Endothelial cell of umbilical vein (primary cell): ENCODE data around the gene PTTG2. TPM values are rescaled to one million over a fixed set of nuclear protein-coding genes. Genes with fewer than 3 reads are reported as not detected.

Experiments used
- BruUV-seq: library from RNA; stranded (reverse); fragments of 400-500 nt; replicated peaks from 2 replicates; lab custom pipeline; 2021; lab: Mats Ljungman, UMichigan
- CTCF ChIA-PET: fragments of 300-600, 350-600 bp; sonication (Branson Sonifier 250); formaldehyde crosslinking; loops from one replicate; lab custom pipeline; 2021; ENCODE audit warnings: antibody characterized with exemption, inconsistent platforms; lab: Charles Lee
- POLR2A ChIA-PET: fragments of 300-600, 350-600 bp; sonication (Branson Sonifier 250); formaldehyde crosslinking; loops from one replicate; lab custom pipeline; 2021; ENCODE audit warnings: antibody characterized with exemption, inconsistent platforms; lab: Charles Lee
- DNase-seq: peaks from one replicate; pipeline ENCODE4 v3.0.0-alpha.2; 2011; ENCODE audit warnings: low read depth, low spot score
- FAIRE-seq: peaks from 2 replicates; lab custom pipeline; 2011; peaks lifted over from hg19 to GRCh38; lab: Jason Lieb, UNC
- H2AFZ ChIP-seq: 2 replicates; pipeline ENCODE4 v1.6.0; 2012; ENCODE audit warnings: low read depth, low read length, control low read depth, inconsistent platforms
- H3K27ac ChIP-seq: 2 replicates; pipeline ENCODE4 v1.5.1; 2011; ENCODE audit warnings: low read depth, mild to moderate bottlenecking, control low read depth, low read length, moderate library complexity; ENCODE audit not compliant: insufficient read depth
- H3K27me3 ChIP-seq, 2 experiments: 2 replicates each; pipeline versions ENCODE4 v1.6.0 to v1.6.1; 2011; ENCODE audit warnings: low read length in 2 of 2, mixed read lengths in 1 of 2; ENCODE audit not compliant: control insufficient read depth in 2 of 2, insufficient read depth in 2 of 2
- H3K36me3 ChIP-seq, 2 experiments: 2 replicates in 1 of 2; 3 replicates in 1 of 2; pipeline ENCODE4 v1.5.1; 2011; ENCODE audit warnings: low read length in 2 of 2, mild to moderate bottlenecking in 1 of 2, moderate library complexity in 1 of 2; ENCODE audit not compliant: control insufficient read depth in 2 of 2, insufficient read depth in 2 of 2; ENCODE audit errors: extremely low read depth in 1 of 2
- H3K4me1 ChIP-seq: 3 replicates; pipeline ENCODE4 v1.5.1; 2011; ENCODE audit warnings: mild to moderate bottlenecking, low read length; ENCODE audit not compliant: control insufficient read depth, insufficient read depth; ENCODE audit errors: extremely low read depth
- H3K4me2 ChIP-seq: 2 replicates; pipeline ENCODE4 v1.6.1; 2011; ENCODE audit warnings: low read length, control low read depth, mixed read lengths; ENCODE audit not compliant: insufficient read depth
- H3K4me3 ChIP-seq, 3 experiments: fragments of 200-600 bp in 1 of 3; sonication (generic), shearing (Covaris generic) in 1 of 3; replicated peaks in 1 of 3; 2 replicates each; pipeline ENCODE4 v1.5.1; 2011 to 2016; ENCODE audit warnings: control low read depth in 3 of 3, low read length in 3 of 3, mild to moderate bottlenecking in 2 of 3, inconsistent platforms in 1 of 3, low read depth in 1 of 3, moderate library complexity in 1 of 3; ENCODE audit not compliant: insufficient read depth in 1 of 3
- H3K79me2 ChIP-seq: 2 replicates; pipeline ENCODE4 v1.6.0; 2012; ENCODE audit warnings: low read length, inconsistent platforms; ENCODE audit not compliant: control insufficient read depth, insufficient read depth
- H3K9ac ChIP-seq: replicated peaks from 2 replicates; pipeline ENCODE3; 2011; ENCODE audit warnings: low read length, control low read depth; ENCODE audit not compliant: insufficient read depth; ENCODE audit errors: extremely low read depth
- H3K9me1 ChIP-seq: replicated peaks from 3 replicates; pipeline ENCODE4 v1.6.0; 2011; ENCODE audit warnings: mild to moderate bottlenecking, low read length; ENCODE audit not compliant: control insufficient read depth, insufficient read depth; ENCODE audit errors: extremely low read depth
- H3K9me3 ChIP-seq: replicated peaks from 2 replicates; pipeline ENCODE4 v1.5.1; 2012; ENCODE audit warnings: low read length, inconsistent platforms; ENCODE audit not compliant: control insufficient read depth, insufficient read depth
- H4K20me1 ChIP-seq: replicated peaks from 2 replicates; pipeline ENCODE3; 2011; ENCODE audit warnings: mild to moderate bottlenecking, low read length; ENCODE audit not compliant: control insufficient read depth, insufficient read depth; ENCODE audit errors: extremely low read depth
- EZH2 ChIP-seq: IDR thresholded peaks from 2 replicates; pipeline ENCODE4 v1.6.1; 2012; ENCODE audit warnings: borderline replicate concordance, low read depth, mild to moderate bottlenecking, moderate library complexity, low read length, inconsistent platforms; ENCODE audit not compliant: severe bottlenecking
- FOS ChIP-seq: IDR thresholded peaks from 2 replicates; pipeline ENCODE4 v1.6.1; 2011; ENCODE audit warnings: mild to moderate bottlenecking, low read length, moderate library complexity, borderline replicate concordance; ENCODE audit not compliant: insufficient read depth
- GATA2 ChIP-seq: IDR thresholded peaks from 2 replicates; pipeline ENCODE4 v1.7.0; 2011; ENCODE audit warnings: low read depth, mild to moderate bottlenecking, moderate library complexity, mixed read lengths, low read length; ENCODE audit not compliant: insufficient read length, insufficient read depth
- MYC ChIP-seq: IDR thresholded peaks from one replicate; pipeline ENCODE4 v1.6.1; 2011; ENCODE audit warnings: mild to moderate bottlenecking, low read depth, low read length
- POLR2A ChIP-seq: IDR thresholded peaks from 2 replicates; pipeline ENCODE4 v1.6.1; 2012; ENCODE audit warnings: low read depth, mild to moderate bottlenecking, control low read depth, low read length
- dilution Hi-C: fragments of 300-500 bp; cut with MboI; formaldehyde crosslinking; loops from one replicate; pipeline ENCODE4 v1.15.0; 2019; ENCODE audit warnings: low sequenced_read_pairs; ENCODE audit not compliant: extremely low pct_ligation_motif_present
- intact Hi-C: fragments of 100-400 bp; cut with micrococcal nuclease; formaldehyde crosslinking; loops from one replicate; pipeline ENCODE4 v1.10.0; 2022
- polyA plus RNA-seq, 4 experiments: library from polyadenylated mRNA; depleted of rRNA in 3 of 4; stranded (reverse) in 3 of 4; unstranded in 1 of 4; fragments of >200 nt; gene quantifications; 2 replicates each; pipeline versions ENCODE4 v1.2.1 to v1.2.3, GENCODE V29; 2011 to 2012; ENCODE audit warnings: missing spikeins in 1 of 4
- total RNA-seq: library from RNA; stranded (reverse); gene quantifications from 2 replicates; pipeline ENCODE4 v1.2.3, GENCODE V29; 2021
- TF ChIP-seq, protein P1 (sequence below): IDR thresholded peaks from 2 replicates; pipeline ENCODE4 v1.6.1; 2011; ENCODE audit not compliant: insufficient read depth, insufficient read length
- TF ChIP-seq, protein P2 (sequence below), 2 donors: IDR thresholded peaks; 1 replicate in 1 of 2; 2 replicates in 1 of 2; pipeline ENCODE4 v1.5.1; 2011; ENCODE audit warnings: low read length in 2 of 2, mild to moderate bottlenecking in 2 of 2, moderate library complexity in 2 of 2, control low read depth in 1 of 2, inconsistent platforms in 1 of 2, low read depth in 1 of 2; ENCODE audit not compliant: insufficient read depth in 1 of 2; ENCODE audit errors: extremely low read depth in 1 of 2

PTTG2 gene
- total and polyA plus RNA-seq, 2 donors (not counting 3 experiments of a cell fraction or from before 2014, with no cell fraction given): not detected

DNA sequence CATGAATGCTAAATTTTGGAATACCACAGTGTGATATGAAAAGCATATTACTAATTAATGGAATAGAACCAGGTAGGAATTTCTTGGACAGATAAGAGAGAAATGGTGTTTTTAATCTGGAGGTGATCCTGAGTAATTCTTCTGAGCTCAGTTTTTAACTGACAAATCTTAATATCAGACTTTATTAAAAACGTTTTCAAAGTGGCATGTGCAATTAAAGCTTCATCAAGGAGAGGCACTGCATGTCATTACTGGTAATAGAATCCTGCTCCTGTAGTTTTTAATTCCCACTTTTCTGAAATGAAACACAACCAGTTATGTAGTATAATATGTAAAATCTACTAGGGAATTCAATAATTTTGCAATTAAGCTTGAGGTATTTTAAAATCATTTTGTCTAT is 7.0 kb upstream of the PTTG2 start:
- H3K4me3 ChIP-seq: no peak overlapping the region
- no peak for FAIRE-seq
- H3K27ac ChIP-seq: no peak overlapping the region
- H3K4me2 ChIP-seq: no peak overlapping the region
- H3K9ac ChIP-seq: no peak overlapping the region
- intact Hi-C loops (no loop called here), dilution Hi-C loops (no loop called here)
- H4K20me1 ChIP-seq: no peaks in the 10 kb centered on the region
- H3K4me1 ChIP-seq: peaks cover 4% of the 10 kb centered on the region
- ChIA-PET CTCF (no interaction called here), POLR2A (no interaction called here)
- no peaks in the 10 kb centered on the region for H3K27me3 ChIP-seq
- no peak for TF ChIP-seq GATA2
- TF ChIP-seq EZH2: no peak
- TF ChIP-seq, protein P1, sequence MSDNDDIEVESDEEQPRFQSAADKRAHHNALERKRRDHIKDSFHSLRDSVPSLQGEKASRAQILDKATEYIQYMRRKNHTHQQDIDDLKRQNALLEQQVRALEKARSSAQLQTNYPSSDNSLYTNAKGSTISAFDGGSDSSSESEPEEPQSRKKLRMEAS: no peak
- TF ChIP-seq POLR2A: no peak
- no peak for TF ChIP-seq MYC
- TF ChIP-seq FOS: no peak
- TF ChIP-seq, protein P2, sequence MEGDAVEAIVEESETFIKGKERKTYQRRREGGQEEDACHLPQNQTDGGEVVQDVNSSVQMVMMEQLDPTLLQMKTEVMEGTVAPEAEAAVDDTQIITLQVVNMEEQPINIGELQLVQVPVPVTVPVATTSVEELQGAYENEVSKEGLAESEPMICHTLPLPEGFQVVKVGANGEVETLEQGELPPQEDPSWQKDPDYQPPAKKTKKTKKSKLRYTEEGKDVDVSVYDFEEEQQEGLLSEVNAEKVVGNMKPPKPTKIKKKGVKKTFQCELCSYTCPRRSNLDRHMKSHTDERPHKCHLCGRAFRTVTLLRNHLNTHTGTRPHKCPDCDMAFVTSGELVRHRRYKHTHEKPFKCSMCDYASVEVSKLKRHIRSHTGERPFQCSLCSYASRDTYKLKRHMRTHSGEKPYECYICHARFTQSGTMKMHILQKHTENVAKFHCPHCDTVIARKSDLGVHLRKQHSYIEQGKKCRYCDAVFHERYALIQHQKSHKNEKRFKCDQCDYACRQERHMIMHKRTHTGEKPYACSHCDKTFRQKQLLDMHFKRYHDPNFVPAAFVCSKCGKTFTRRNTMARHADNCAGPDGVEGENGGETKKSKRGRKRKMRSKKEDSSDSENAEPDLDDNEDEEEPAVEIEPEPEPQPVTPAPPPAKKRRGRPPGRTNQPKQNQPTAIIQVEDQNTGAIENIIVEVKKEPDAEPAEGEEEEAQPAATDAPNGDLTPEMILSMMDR (IDR thresholded peaks at IDR 0.05; ENCODE audit: extremely low read depth in 1 of 2, insufficient read depth in 1 of 2, low read depth in 1 of 2, low read length in 2 of 2): no peak
- no peaks in the 10 kb centered on the region for H3K36me3 ChIP-seq
- no peaks in the 10 kb centered on the region for H3K9me3 ChIP-seq
- no peaks in the 10 kb centered on the region for H3K79me2 ChIP-seq
- no peaks in the 10 kb centered on the region for H3K9me1 ChIP-seq
- no TSS peak for BruUV-seq
- no peak for DNase-seq
- H2AFZ ChIP-seq: no peak overlapping the region
